ENCODE results near the gene CA10.

The CA10 gene

DNA sequence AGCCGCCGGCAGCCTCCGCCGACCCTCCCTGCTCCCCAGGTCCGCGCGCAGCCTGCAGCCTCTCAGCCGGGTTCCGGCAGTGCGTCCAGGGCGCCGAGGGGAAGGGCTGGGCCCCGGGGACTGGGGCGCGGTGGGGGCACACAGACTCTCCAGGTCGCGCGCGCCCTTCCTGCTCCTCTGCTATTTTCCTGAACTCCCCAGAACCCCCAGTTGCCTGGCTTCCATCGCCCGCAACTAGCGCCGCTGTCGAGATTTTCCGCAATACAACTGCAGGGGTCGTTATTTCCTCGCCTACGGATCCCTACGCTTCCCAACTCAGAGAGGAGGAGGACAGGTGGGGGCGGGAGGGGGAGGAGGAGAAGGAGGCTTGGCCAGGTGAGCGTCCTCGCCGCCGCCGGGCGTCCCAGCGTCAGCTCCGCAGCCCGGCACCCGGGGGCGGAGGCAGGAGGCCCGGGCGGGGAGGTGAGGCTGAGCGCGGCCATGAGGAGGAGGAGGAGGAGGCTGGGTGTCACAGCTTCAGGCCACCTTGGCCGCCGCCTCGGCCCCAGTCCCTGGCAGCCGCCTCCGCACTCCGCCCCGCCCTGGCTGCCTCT, at the start of gene CA10:
TSS of gene CA10 (minus strand) at position 265 of the 593 bp plus-strand sequence.
- TF ChIP-seq EZH2 (IDR thresholded peaks at IDR 0.05; ENCODE audit: borderline replicate concordance, low read length), result no peak
- TF ChIP-seq, protein P1, sequence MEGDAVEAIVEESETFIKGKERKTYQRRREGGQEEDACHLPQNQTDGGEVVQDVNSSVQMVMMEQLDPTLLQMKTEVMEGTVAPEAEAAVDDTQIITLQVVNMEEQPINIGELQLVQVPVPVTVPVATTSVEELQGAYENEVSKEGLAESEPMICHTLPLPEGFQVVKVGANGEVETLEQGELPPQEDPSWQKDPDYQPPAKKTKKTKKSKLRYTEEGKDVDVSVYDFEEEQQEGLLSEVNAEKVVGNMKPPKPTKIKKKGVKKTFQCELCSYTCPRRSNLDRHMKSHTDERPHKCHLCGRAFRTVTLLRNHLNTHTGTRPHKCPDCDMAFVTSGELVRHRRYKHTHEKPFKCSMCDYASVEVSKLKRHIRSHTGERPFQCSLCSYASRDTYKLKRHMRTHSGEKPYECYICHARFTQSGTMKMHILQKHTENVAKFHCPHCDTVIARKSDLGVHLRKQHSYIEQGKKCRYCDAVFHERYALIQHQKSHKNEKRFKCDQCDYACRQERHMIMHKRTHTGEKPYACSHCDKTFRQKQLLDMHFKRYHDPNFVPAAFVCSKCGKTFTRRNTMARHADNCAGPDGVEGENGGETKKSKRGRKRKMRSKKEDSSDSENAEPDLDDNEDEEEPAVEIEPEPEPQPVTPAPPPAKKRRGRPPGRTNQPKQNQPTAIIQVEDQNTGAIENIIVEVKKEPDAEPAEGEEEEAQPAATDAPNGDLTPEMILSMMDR (IDR thresholded peaks at IDR 0.05; ENCODE audit: low read length), result no peak
- no peaks in the 10 kb centered on the region for H3K9me3 ChIP-seq (ENCODE audit: low read length)
- H3K27me3 ChIP-seq (ENCODE audit: insufficient read depth, low read length), result no peaks in the 10 kb centered on the region
- no peaks in the 10 kb centered on the region for H3K36me3 ChIP-seq (ENCODE audit: insufficient read depth, low read length)
- no peak within 1 kb of the TSS for H3K4me2 ChIP-seq (ENCODE audit: low read length)
- H2AFZ ChIP-seq (ENCODE audit: low read length), result no peak within 1 kb of the TSS
- no peak within 1 kb of the TSS for H3K4me3 ChIP-seq (ENCODE audit: low read depth, low read length, poor library complexity, severe bottlenecking)
- no peaks in the 10 kb centered on the region for H3K9me2 ChIP-seq (ENCODE audit: low read depth, low read length)
- no peaks in the 10 kb centered on the region for H4K20me1 ChIP-seq (ENCODE audit: insufficient read depth, low read length)
- no peak within 1 kb of the TSS for H3K27ac ChIP-seq (ENCODE audit: low read depth, low read length, poor library complexity, severe bottlenecking)
- no peaks in the 10 kb centered on the region for H3K4me1 ChIP-seq (ENCODE audit: insufficient read depth, low read length, severe bottlenecking)
- no peak within 1 kb of the TSS for H3K9ac ChIP-seq (ENCODE audit: low read length)
- no peaks in the 10 kb centered on the region for H3F3A ChIP-seq (ENCODE audit: insufficient read depth, low read length)
- no peaks in the 10 kb centered on the region for H3K79me2 ChIP-seq (ENCODE audit: insufficient read depth, low read length)

DNA sequence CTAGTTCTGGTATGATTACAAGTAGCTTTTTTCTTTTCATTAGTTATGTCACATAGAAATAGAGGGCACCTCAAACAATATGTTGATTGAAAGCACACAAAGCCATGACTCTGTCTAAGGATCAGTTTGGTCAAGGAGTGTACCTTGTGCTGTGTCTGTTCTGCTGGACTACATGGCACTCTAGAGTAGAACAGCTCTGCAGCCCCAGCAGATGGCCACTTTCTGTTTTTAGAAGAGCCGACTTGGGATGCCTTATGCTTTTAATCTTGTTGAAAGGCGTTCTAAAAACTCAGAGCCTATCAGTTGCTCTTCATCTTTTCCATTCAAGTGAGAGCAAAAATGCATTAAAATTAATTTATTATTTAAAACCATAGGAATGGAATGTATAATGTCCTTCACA, 49.3 kb upstream of the CA10 start:
- Histone ChIP-seq H3K4me2 (ENCODE audit: low read length) (no peak overlapping the region), H3K27ac (ENCODE audit: low read depth, low read length, poor library complexity, severe bottlenecking) (no peak overlapping the region), H4K20me1 (ENCODE audit: insufficient read depth, low read length) (no peaks in the 10 kb centered on the region), H3K9ac (ENCODE audit: low read length) (no peak overlapping the region), H3K36me3 (ENCODE audit: insufficient read depth, low read length) (no peaks in the 10 kb centered on the region), H3F3A (ENCODE audit: insufficient read depth, low read length) (no peaks in the 10 kb centered on the region), H3K4me3 (ENCODE audit: low read depth, low read length, poor library complexity, severe bottlenecking) (no peak overlapping the region), H3K79me2 (ENCODE audit: insufficient read depth, low read length) (no peaks in the 10 kb centered on the region), H3K9me2 (ENCODE audit: low read depth, low read length) (no peaks in the 10 kb centered on the region), H3K4me1 (ENCODE audit: insufficient read depth, low read length, severe bottlenecking) (no peaks in the 10 kb centered on the region), H3K27me3 (ENCODE audit: insufficient read depth, low read length) (no peaks in the 10 kb centered on the region), H2AFZ (ENCODE audit: low read length) (no peak overlapping the region), H3K9me3 (ENCODE audit: low read length) (no peaks in the 10 kb centered on the region)
- no peak for TF ChIP-seq EZH2 (IDR thresholded peaks at IDR 0.05; ENCODE audit: borderline replicate concordance, low read length)

DNA sequence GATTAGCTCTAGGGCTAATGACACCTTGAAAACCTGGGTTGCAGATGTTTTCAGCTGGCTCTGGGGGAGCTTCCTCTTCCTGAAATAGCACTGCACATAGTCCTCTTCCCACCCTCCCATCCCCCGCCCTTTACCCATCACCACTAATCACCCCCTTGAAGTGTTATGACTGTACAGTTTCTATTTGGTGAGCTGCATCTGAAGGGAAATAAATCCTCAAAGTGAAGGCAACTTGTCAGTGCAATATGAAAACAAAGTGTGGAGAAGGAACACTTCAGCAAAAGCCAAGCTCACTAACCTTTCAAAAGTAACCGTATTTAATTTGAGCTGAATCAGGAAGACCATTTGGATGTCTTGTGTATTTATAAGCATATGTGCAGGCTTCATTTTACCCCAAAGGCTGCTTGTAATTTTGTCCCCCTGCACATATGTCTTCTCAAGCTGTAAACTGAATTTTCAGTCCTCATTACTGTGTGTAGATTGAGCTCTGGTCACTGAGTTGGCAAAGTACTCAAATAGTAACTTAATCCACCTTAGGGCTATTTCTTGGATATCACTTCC, 44.1 kb upstream of the CA10 start:
- Histone ChIP-seq H3K9me2 (ENCODE audit: low read depth, low read length) (no peaks in the 10 kb centered on the region), H2AFZ (ENCODE audit: low read length) (no peak overlapping the region), H3K9me3 (ENCODE audit: low read length) (no peaks in the 10 kb centered on the region), H3K27ac (ENCODE audit: low read depth, low read length, poor library complexity, severe bottlenecking) (no peak overlapping the region), H4K20me1 (ENCODE audit: insufficient read depth, low read length) (no peaks in the 10 kb centered on the region), H3K79me2 (ENCODE audit: insufficient read depth, low read length) (no peaks in the 10 kb centered on the region), H3K9ac (ENCODE audit: low read length) (no peak overlapping the region), H3K27me3 (ENCODE audit: insufficient read depth, low read length) (no peaks in the 10 kb centered on the region), H3K36me3 (ENCODE audit: insufficient read depth, low read length) (no peaks in the 10 kb centered on the region), H3K4me2 (ENCODE audit: low read length) (no peak overlapping the region), H3K4me3 (ENCODE audit: low read depth, low read length, poor library complexity, severe bottlenecking) (no peak overlapping the region), H3F3A (ENCODE audit: insufficient read depth, low read length) (no peaks in the 10 kb centered on the region), H3K4me1 (ENCODE audit: insufficient read depth, low read length, severe bottlenecking) (no peaks in the 10 kb centered on the region)
- TF ChIP-seq, protein P1 (IDR thresholded peaks at IDR 0.05; ENCODE audit: low read length), result no peak
- no peak for TF ChIP-seq EZH2 (IDR thresholded peaks at IDR 0.05; ENCODE audit: borderline replicate concordance, low read length)
